GM12878 (cell line): ENCODE measurements around the gene WFDC8. TPM values are rescaled to one million over a fixed set of nuclear protein-coding genes. Genes with fewer than 3 reads are reported as not detected.

Source experiments
- ATAC-seq: fragments of 200-7000 bp; cut with Tn5 transposase; 3 replicates; pipeline ENCODE4 v1.9.1; 2020; ENCODE audit warnings: mild to moderate bottlenecking, moderate library complexity
- BruUV-seq: library from RNA; stranded (reverse); fragments of 400-500 nt; replicated peaks from 2 replicates; lab custom pipeline; 2021; lab: Mats Ljungman, UMichigan
- CTCF ChIA-PET: fragments of 300-600 bp; sonication (Branson Sonifier 250); formaldehyde crosslinking; extraction: SDS; loops from one replicate; lab custom pipeline; 2021; ENCODE audit warnings: inconsistent platforms; lab: Yijun Ruan, JAX
- POLR2A ChIA-PET: fragments of 350-600 bp; formaldehyde crosslinking; extraction: SDS; loops from one replicate; lab custom pipeline; 2021; ENCODE audit warnings: inconsistent platforms; lab: Charles Lee
- RAD21 ChIA-PET: fragments of 300-600 bp; sonication (Branson Sonifier 250); formaldehyde crosslinking; loops from one replicate; lab custom pipeline; 2023; ENCODE audit warnings: antibody characterized with exemption; ENCODE audit not compliant: unreplicated experiment; lab: Charles Lee
- SMC1A ChIA-PET: fragments of 300-600 bp; sonication (Branson Sonifier 250); formaldehyde crosslinking; loops from one replicate; lab custom pipeline; 2023; ENCODE audit not compliant: unreplicated experiment, uncharacterized antibody; lab: Charles Lee
- DNase-seq: peaks from one replicate; pipeline ENCODE4 v3.0.0-alpha.2; 2011; ENCODE audit warnings: low read depth, low spot score
- FAIRE-seq: peaks from 3 replicates; lab custom pipeline; 2011; peaks lifted over from hg19 to GRCh38; lab: Jason Lieb, UNC
- H2AFZ ChIP-seq: 2 replicates; pipeline ENCODE4 v1.6.0; 2011; ENCODE audit warnings: low read depth, low read length, control low read depth; ENCODE audit not compliant: control insufficient read depth
- H3K27ac ChIP-seq: 2 replicates; pipeline ENCODE4 v1.5.1; 2011; ENCODE audit warnings: control low read depth; ENCODE audit not compliant: control insufficient read depth, insufficient read depth
- H3K27me3 ChIP-seq, 2 experiments: replicated peaks in 1 of 2; 2 replicates each; pipeline versions ENCODE4 v1.6.0 to v1.6.1; 2011; ENCODE audit warnings: low read length in 1 of 2; ENCODE audit not compliant: control insufficient read depth in 2 of 2, insufficient read depth in 2 of 2
- H3K36me3 ChIP-seq, 2 experiments: 2 replicates each; pipeline ENCODE4 v1.5.1; 2011; ENCODE audit warnings: low read length in 1 of 2; ENCODE audit not compliant: control insufficient read depth in 2 of 2, insufficient read depth in 2 of 2
- H3K4me1 ChIP-seq: 2 replicates; pipeline ENCODE4 v1.6.1; 2011; ENCODE audit warnings: mild to moderate bottlenecking, low read length, moderate library complexity, mixed read lengths; ENCODE audit not compliant: control insufficient read depth, insufficient read depth
- H3K4me2 ChIP-seq: 2 replicates; pipeline ENCODE4 v1.6.0; 2011; ENCODE audit warnings: control low read depth; ENCODE audit not compliant: control insufficient read depth, insufficient read depth
- H3K4me3 ChIP-seq: fragments of 200-600 bp; sonication (generic); 2 replicates; pipeline ENCODE4 v1.5.1; 2016
- H3K79me2 ChIP-seq: 2 replicates; pipeline ENCODE4 v1.6.0; 2011; ENCODE audit warnings: low read length; ENCODE audit not compliant: control insufficient read depth, insufficient read depth
- H3K9ac ChIP-seq: 2 replicates; pipeline ENCODE4 v1.8.0; 2011; ENCODE audit warnings: low read length, control low read depth, mixed read lengths; ENCODE audit not compliant: control insufficient read depth, insufficient read depth
- H3K9me3 ChIP-seq: replicated peaks from 3 replicates; pipeline ENCODE4 v1.5.1; 2011; ENCODE audit warnings: mild to moderate bottlenecking, low read length; ENCODE audit not compliant: control insufficient read depth, insufficient read depth
- H4K20me1 ChIP-seq: 2 replicates; pipeline ENCODE4 v1.6.0; 2011; ENCODE audit not compliant: control insufficient read depth, insufficient read depth
- ASH2L ChIP-seq: fragments of 300-600, 200-600 bp; sonication (generic); IDR thresholded peaks from 2 replicates; pipeline ENCODE4 v1.6.1; 2017; ENCODE audit warnings: low read depth, mild to moderate bottlenecking, borderline replicate concordance
- FOXM1 ChIP-seq: IDR thresholded peaks from 2 replicates; pipeline ENCODE4 v1.6.1; 2012; ENCODE audit warnings: low read depth, mild to moderate bottlenecking, inconsistent platforms, low read length, moderate library complexity
- SMAD1 ChIP-seq: fragments of 450-650 bp; IDR thresholded peaks from 2 replicates; pipeline ENCODE4 v1.6.1; 2018; ENCODE audit warnings: mild to moderate bottlenecking, low read depth; ENCODE audit not compliant: partially characterized antibody
- WGBS: methylation state at CpG from one replicate; pipeline ENCODE4 v1.1.6; 2016; ENCODE audit warnings: low lambda C conversion rate; ENCODE audit not compliant: insufficient replicate concordance, insufficient coverage; ENCODE audit errors: missing lambda C conversion rate; 5-methylcytosine and 5-hydroxymethylcytosine counted together
- in situ Hi-C: fragments of 300-500 bp; cut with MboI; formaldehyde crosslinking; loops from 9 replicates; pipeline ENCODE4 v1.14.3; 2018; ENCODE audit warnings: mixed read lengths
- intact Hi-C: fragments of 100-400 bp; cut with micrococcal nuclease; formaldehyde crosslinking; loops from one replicate; pipeline ENCODE4 v1.14.2; 2022; ENCODE audit not compliant: unreplicated experiment
- polyA plus RNA-seq, 11 experiments: library from polyadenylated mRNA; depleted of rRNA in 4 of 11; unstranded in 6 of 11; stranded (reverse) in 5 of 11; fragments of >200 nt; fragmentation: Nextera tagmentation in 4 of 11; fragmentation: Illumina TruSeq in 1 of 11; extraction: Ambion mirVana in 4 of 11; extraction: Trizol in 1 of 11; gene quantifications; 1 replicate in 1 of 11; 2 replicates in 10 of 11; pipeline versions ENCODE4 v1.2.1 to v1.2.3, GENCODE V29; 2011 to 2016; ENCODE audit warnings: inconsistent platforms in 2 of 11, missing spikeins in 2 of 11, low read depth in 1 of 11
- total RNA-seq, 4 experiments: library from RNA; depleted of rRNA in 3 of 4; stranded (reverse); fragments of >200 nt in 3 of 4; fragmentation: Illumina TruSeq in 1 of 4; extraction: Trizol in 1 of 4; gene quantifications; 2 replicates each; pipeline versions ENCODE4 v1.2.1 to v1.2.3, GENCODE V29; 2013 to 2021
- TF ChIP-seq, protein P1 (sequence below): IDR thresholded peaks from 2 replicates; pipeline ENCODE4 v1.6.1; 2012; ENCODE audit warnings: mild to moderate bottlenecking, low read depth, low read length

Gene WFDC8
- total and polyA plus RNA-seq, 10 of the 15 experiments (the other 5 are each of a cell fraction or from before 2014, with no cell fraction given) = not detected

DNA sequence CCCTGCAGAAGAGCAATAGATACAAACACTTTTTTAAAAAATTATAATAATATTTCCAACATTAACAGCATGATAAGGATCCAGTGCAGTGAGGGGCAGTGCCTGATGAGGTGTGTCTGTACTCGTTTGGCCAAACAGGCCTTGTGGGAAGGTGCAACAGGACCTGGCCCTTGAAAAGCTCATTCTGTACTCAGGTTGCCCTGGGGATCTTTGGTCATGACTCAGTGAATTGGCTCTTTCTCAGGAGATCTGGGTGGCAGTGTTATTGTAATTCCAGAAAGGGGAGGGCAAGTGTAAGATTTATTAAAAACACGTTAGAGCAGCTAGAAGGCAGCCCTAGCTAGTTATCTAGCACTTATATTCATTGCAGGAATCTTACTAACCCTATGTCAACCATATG lies 60.8 kb downstream of the WFDC8 start:
- ChIA-PET POLR2A (no interaction called here), CTCF (interaction anchor here (1.2 kb wide), 1 partner anchor 74 kb away, joined by 4 read pairs; no protein-coding TSS in a partner anchor), RAD21 (no interaction called here), SMC1A (interaction anchor here (0.6 kb wide), 1 partner anchor 236 kb away, joined by 3 read pairs; no protein-coding TSS in a partner anchor)
- Histone ChIP-seq H3K79me2 (no peaks in the 10 kb centered on the region), H3K4me3 (no peak overlapping the region), H3K4me1 (no peaks in the 10 kb centered on the region), H2AFZ (no peak overlapping the region), H3K4me2 (no peak overlapping the region), H3K9ac (no peak overlapping the region), H3K27me3 (no peaks in the 10 kb centered on the region; a peak in 1 of 4 replicates), H4K20me1 (no peaks in the 10 kb centered on the region), H3K27ac (no peak overlapping the region), H3K9me3 (no peaks in the 10 kb centered on the region), H3K36me3 (no peaks in the 10 kb centered on the region)
- FAIRE-seq = no peak
- intact Hi-C loops (no loop called here), in situ Hi-C loops (no loop called here)
- no TSS peak for BruUV-seq
- no peak for TF ChIP-seq SMAD1
- TF ChIP-seq FOXM1 = no peak
- TF ChIP-seq, protein P1, sequence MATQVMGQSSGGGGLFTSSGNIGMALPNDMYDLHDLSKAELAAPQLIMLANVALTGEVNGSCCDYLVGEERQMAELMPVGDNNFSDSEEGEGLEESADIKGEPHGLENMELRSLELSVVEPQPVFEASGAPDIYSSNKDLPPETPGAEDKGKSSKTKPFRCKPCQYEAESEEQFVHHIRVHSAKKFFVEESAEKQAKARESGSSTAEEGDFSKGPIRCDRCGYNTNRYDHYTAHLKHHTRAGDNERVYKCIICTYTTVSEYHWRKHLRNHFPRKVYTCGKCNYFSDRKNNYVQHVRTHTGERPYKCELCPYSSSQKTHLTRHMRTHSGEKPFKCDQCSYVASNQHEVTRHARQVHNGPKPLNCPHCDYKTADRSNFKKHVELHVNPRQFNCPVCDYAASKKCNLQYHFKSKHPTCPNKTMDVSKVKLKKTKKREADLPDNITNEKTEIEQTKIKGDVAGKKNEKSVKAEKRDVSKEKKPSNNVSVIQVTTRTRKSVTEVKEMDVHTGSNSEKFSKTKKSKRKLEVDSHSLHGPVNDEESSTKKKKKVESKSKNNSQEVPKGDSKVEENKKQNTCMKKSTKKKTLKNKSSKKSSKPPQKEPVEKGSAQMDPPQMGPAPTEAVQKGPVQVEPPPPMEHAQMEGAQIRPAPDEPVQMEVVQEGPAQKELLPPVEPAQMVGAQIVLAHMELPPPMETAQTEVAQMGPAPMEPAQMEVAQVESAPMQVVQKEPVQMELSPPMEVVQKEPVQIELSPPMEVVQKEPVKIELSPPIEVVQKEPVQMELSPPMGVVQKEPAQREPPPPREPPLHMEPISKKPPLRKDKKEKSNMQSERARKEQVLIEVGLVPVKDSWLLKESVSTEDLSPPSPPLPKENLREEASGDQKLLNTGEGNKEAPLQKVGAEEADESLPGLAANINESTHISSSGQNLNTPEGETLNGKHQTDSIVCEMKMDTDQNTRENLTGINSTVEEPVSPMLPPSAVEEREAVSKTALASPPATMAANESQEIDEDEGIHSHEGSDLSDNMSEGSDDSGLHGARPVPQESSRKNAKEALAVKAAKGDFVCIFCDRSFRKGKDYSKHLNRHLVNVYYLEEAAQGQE = no peak
- no peak for TF ChIP-seq ASH2L
- WGBS = 0% methylated on average over 2 of the region's 2 CpGs
- DNase-seq = no peak
- no peak for ATAC-seq
